ENCODE results near the gene PLEK. TPM values are rescaled to one million over a fixed set of nuclear protein-coding genes. Genes with fewer than 3 reads are reported as not detected.
A peak's percentile ranks its signal among the peaks of the same experiment; 100 is the strongest.

The PLEK gene
- polyA plus RNA-seq, 3 donors, result 351 to 708 (median 403) TPM

DNA sequence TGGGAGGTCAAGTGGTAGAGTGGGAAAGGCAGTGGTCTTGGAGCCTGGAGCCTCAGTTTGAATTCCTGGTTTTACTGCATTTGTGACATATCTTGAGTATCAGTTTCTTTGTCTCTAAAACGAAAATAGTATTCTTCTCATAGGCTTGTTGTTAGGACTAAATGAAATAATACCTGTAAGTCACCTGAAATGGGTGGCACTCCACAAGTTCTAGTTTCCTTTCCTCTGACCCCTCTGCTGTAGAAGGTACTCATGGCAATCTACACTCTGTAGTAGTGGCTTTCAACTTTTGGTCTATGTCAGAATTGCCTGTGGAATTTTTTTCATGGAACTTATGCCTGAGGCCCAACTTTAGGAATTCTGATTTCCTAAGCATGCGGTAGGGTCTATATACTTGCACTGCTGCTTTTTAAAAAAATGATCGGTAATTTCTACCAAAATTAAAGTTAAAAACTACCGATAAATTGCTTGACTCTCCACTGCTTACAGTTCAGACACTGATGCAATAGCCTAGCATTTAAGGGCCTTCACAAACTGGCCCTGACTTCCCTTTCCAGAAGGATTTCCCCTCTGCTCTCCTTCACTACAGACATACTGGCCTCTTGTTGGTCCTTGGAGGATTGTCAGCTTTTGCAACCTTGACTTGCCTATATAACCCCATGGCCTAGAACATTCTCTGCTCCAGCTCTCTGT is 47.2 kb downstream of the PLEK start:
- H3K79me2 ChIP-seq (ENCODE audit: insufficient read depth, low read length), result no peaks in the 10 kb centered on the region
- no peak for TF ChIP-seq CTCF (IDR thresholded peaks at IDR 0.05)
- Mint-ChIP-seq H3K4me1 (peaks cover 37% of the 10 kb centered on the region), H3K27ac (peak overlapping the region; percentile 72 to 90 (median 84)), H3K9me3 (peaks cover 4 to 12% (median 8%) of the 10 kb centered on the region in 7 donors), H3K27me3 (ENCODE audit: low read depth in 3 of 3) (no peaks in the 10 kb centered on the region), H3K36me3 (peaks cover 0 to 8% of the 10 kb centered on the region in 2 donors), H3K4me3 (peak overlapping the region; percentile 66)
- peak; percentile 57 to 83 (median 78) for DNase-seq
- no peak overlapping the region for H2AFZ ChIP-seq (ENCODE audit: insufficient read depth, low read depth, low read length, poor library complexity, severe bottlenecking)
- H3K36me3 ChIP-seq (replicated peaks in 1 of 2; ENCODE audit: control insufficient read depth in 1 of 2, insufficient read depth in 2 of 2, low read length in 2 of 2), result no peaks in the 10 kb centered on the region
- no peak overlapping the region for H3K9ac ChIP-seq (ENCODE audit: insufficient read depth, low read length, poor library complexity, severe bottlenecking)
- H3K27me3 ChIP-seq (ENCODE audit: control insufficient read depth in 2 of 2, insufficient read depth in 2 of 2, low read length in 2 of 2), result no peaks in the 10 kb centered on the region
- H3K9me3 ChIP-seq (replicated peaks in 1 of 2; ENCODE audit: control insufficient read depth in 1 of 2, insufficient read depth in 1 of 2, low read length in 2 of 2), result no peaks in the 10 kb centered on the region
- H3K4me3 ChIP-seq (replicated peaks in 1 of 3; ENCODE audit: low read depth in 2 of 3, low read length in 3 of 3), result peak overlapping the region in 1 of 3 experiments; percentile 24
- peak overlapping the region in 1 of 2 donors; percentile 59 for H3K27ac ChIP-seq (ENCODE audit: low read depth in 1 of 2, low read length in 2 of 2)
- H4K20me1 ChIP-seq (ENCODE audit: insufficient read depth, low read length), result no peaks in the 10 kb centered on the region
- intact Hi-C loops (cut with micrococcal nuclease), result no loop called here
- WGBS (ENCODE audit: insufficient coverage), result 17% methylated on average over 2 of the region's 4 CpGs
- peak overlapping the region; percentile 62 for H3K4me2 ChIP-seq (replicated peaks; ENCODE audit: extremely low read depth, low read length, poor library complexity, severe bottlenecking)
- peaks cover 22 to 24% of the 10 kb centered on the region in 2 donors for H3K4me1 ChIP-seq (ENCODE audit: control insufficient read depth in 1 of 2, insufficient read depth in 2 of 2, low read length in 2 of 2)

GRCh38 chr2:68413466-68413865 is 48.4 kb downstream of the PLEK start:
- Mint-ChIP-seq H3K4me3 (no peak overlapping the region), H3K36me3 (no peaks in the 10 kb centered on the region), H3K9me3 (peaks cover 0 to 3% (median under 1%) of the 10 kb centered on the region in 7 donors), H3K27me3 (ENCODE audit: low read depth in 3 of 3) (peaks cover 0 to 2% (median 0%) of the 10 kb centered on the region in 3 donors), H3K4me1 (peaks cover 49% of the 10 kb centered on the region), H3K27ac (no peak overlapping the region)
- Histone ChIP-seq H3K4me3 (replicated peaks in 1 of 3; ENCODE audit: low read depth in 2 of 3, low read length in 3 of 3) (no peak overlapping the region), H3K4me2 (replicated peaks; ENCODE audit: extremely low read depth, low read length, poor library complexity, severe bottlenecking) (no peak overlapping the region), H3K9ac (ENCODE audit: insufficient read depth, low read length, poor library complexity, severe bottlenecking) (no peak overlapping the region), H2AFZ (ENCODE audit: insufficient read depth, low read depth, low read length, poor library complexity, severe bottlenecking) (no peak overlapping the region), H3K27ac (ENCODE audit: low read depth in 1 of 2, low read length in 2 of 2) (no peak overlapping the region), H3K4me1 (ENCODE audit: control insufficient read depth in 1 of 2, insufficient read depth in 2 of 2, low read length in 2 of 2) (peaks cover 33 to 36% of the 10 kb centered on the region in 2 donors), H3K36me3 (replicated peaks in 1 of 2; ENCODE audit: control insufficient read depth in 1 of 2, insufficient read depth in 2 of 2, low read length in 2 of 2) (no peaks in the 10 kb centered on the region), H4K20me1 (ENCODE audit: insufficient read depth, low read length) (no peaks in the 10 kb centered on the region), H3K27me3 (ENCODE audit: control insufficient read depth in 2 of 2, insufficient read depth in 2 of 2, low read length in 2 of 2) (no peaks in the 10 kb centered on the region), H3K9me3 (replicated peaks in 1 of 2; ENCODE audit: control insufficient read depth in 1 of 2, insufficient read depth in 1 of 2, low read length in 2 of 2) (no peaks in the 10 kb centered on the region), H3K79me2 (ENCODE audit: insufficient read depth, low read length) (no peaks in the 10 kb centered on the region)
- intact Hi-C loops (cut with micrococcal nuclease), result no loop called here
- no peak for TF ChIP-seq CTCF (IDR thresholded peaks at IDR 0.05)
- DNase-seq, result no peak
- WGBS (ENCODE audit: insufficient coverage), result 81% methylated on average over 2 of the region's 2 CpGs

Measured in CD14-positive monocyte (primary cell).